HG03097 (cell line): ENCODE measurements around the gene HMGB4.

Experiments
- ATAC-seq: cut with Tn5 transposase; IDR thresholded peaks from one replicate; pipeline ENCODE4 v1.9.1; 2021; ENCODE audit not compliant: unreplicated experiment, low FRiP score

Gene HMGB4, protein sequence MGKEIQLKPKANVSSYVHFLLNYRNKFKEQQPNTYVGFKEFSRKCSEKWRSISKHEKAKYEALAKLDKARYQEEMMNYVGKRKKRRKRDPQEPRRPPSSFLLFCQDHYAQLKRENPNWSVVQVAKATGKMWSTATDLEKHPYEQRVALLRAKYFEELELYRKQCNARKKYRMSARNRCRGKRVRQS

GRCh38 chr1:33863779-33864178, at the start of gene HMGB4:
Gene HMGB4 (plus strand): TSS chr1:33864079. CDS start chr1:33864192, 113 bp downstream.
- no peak for ATAC-seq

- ATAC-seq, result no peak
Measured at GRCh38 chr1:33814166-33814565, 49.7 kb upstream of the HMGB4 start.

DNA sequence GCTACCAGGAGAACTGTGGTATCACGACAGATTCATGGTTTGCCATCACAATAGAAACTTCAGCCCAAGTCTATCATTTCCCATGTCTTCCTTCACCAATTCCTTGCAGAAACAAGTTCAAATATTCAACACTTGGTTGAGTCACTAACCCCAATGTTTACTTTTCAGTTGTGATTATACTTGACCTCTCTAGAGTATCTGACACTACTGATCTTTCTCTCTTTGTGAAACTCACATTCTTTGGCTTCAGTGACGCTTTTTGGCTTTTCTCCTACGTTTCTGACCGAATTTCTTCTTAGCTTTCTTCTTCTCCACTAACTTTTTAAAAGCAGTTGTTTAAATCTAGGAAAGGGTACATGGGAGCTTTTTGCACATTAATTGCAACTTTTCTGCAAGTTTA, 48.8 kb upstream of the HMGB4 start:
- no peak for ATAC-seq

GRCh38 chr1:33818071-33818470, 45.8 kb upstream of the HMGB4 start:
- ATAC-seq, result no peak

GRCh38 chr1:33819290-33819912, 44.5 kb upstream of the HMGB4 start:
- no peak for ATAC-seq

- ATAC-seq, result no peak
Measured at GRCh38 chr1:33819913-33820311, 44.0 kb upstream of the HMGB4 start.

DNA sequence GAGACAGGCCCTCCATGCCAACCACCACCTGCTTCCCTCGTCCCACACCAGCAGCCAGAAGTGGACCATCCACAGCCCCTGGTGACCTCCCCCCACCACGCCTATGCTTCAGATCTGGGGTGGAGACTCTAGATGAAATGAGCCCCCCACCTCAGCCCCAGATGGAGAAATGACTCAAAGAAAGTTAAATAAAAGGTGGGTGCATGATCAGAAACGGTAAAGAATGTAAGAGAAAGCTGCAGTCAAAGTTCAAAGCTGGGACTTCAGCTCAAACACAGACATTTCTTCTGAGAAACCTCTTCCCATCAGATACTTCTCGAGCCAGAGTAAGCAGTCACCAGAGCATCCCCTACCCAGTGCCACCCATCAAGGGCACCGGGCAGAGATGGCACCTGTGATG, 43.1 kb upstream of the HMGB4 start:
- no peak for ATAC-seq

DNA sequence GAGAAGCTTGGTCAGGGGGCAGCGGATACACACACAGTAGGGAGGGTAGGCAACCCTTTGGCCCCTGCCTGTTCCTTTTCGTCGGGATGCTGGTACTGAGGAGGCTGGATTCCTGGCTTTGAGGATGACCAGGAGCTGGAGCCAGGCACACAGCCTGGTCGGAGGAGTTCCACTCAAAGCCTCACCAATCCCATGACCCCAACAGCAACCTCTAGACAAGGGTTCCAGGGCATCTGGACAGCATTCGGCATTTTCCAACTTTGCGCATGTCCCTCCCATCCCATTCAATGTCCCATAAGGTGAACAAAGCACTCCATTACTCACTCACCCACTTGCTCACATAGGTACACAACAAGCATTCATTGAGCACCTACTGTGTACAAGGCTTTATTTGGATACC, 42.6 kb upstream of the HMGB4 start:
- no peak for ATAC-seq

DNA sequence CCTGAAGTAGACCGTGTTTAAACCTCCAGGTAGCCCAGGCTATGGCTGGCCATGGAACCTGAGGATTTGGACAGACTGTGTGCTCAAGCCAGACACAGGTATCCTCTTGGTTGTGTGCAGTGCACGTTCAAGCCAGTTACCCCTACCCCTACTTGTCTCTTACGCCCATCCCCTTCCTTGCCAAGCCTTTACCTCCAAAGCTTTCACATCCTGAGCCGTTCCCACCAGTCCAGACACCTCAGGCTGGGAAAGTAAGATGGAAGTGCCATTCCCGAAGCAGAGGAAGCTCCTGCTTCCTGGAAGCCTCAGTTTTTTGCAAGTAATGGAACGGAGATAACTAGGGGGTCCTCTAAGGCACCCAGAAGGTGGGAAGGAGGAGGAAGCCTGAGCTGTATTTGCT, 41.5 kb upstream of the HMGB4 start:
- ATAC-seq, result no peak

GRCh38 chr1:33823401-33823800, 40.5 kb upstream of the HMGB4 start:
- no peak for ATAC-seq

- ATAC-seq, result no peak
Measured at GRCh38 chr1:33823830-33824229, 40.0 kb upstream of the HMGB4 start.

GRCh38 chr1:33824321-33824720, 39.6 kb upstream of the HMGB4 start:
- ATAC-seq, result no peak

DNA sequence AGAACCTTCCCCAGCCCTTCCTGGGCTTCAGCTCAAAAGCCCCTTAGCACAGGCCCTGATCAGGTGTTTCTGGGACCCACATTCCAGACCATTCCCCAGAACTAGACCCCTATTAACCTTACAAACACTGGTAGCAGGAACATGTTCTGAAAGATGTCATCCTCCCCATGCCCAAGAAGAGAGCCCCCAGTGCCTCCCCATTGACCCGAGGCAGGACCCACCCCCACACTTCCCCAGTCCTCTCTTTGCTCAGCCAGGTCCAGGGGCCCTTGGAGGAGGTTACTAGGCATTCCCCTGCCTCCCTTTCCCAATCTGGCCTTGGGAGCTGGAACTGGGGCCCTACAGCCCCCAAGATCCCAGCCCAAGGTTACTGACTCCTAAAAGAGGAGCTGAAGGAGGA, 38.9 kb upstream of the HMGB4 start:
- no peak for ATAC-seq

GRCh38 chr1:33825506-33825905, 38.4 kb upstream of the HMGB4 start:
- ATAC-seq, result no peak

- no peak for ATAC-seq
Measured at GRCh38 chr1:33826311-33826710, 37.6 kb upstream of the HMGB4 start.

DNA sequence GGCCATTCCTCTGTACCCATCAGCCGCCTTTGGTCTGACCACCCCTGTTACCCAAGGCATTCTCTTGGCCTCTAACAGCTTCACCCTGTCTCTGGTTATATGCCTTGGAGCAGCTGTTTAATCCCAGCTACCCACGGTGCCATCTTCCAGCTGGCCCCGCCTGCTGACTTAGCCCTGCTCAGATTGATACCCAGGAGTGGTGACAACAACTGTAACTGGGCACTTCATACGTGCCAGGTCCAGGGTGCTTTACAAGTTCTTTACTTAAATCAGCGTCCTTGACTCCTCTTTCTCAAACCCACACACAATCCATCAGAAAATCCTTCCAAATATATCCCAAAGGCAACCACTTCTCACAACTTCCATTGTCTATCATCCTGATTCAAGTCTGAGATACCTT, 37.2 kb upstream of the HMGB4 start:
- no peak for ATAC-seq

DNA sequence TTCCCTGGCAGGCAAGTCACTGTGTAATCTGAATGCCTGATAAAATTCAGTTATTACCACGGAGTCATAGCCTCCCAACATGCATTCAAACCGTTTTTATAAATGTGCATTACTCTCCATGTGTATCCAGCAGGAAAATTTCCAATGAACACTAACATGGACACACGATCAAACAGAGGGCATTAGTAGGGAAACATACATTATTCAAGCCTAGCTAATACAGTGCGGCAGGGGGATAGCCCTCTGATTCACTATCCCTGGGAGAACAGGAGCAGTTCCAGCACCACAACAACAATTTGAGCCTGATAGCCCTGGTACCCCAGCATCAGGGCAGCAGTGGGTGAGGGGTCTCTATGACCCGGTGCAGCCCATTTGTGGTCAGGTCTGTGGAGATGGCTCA, 35.8 kb upstream of the HMGB4 start:
- no peak for ATAC-seq

- ATAC-seq, result no peak
Measured at GRCh38 chr1:33828654-33829053, 35.2 kb upstream of the HMGB4 start.

DNA sequence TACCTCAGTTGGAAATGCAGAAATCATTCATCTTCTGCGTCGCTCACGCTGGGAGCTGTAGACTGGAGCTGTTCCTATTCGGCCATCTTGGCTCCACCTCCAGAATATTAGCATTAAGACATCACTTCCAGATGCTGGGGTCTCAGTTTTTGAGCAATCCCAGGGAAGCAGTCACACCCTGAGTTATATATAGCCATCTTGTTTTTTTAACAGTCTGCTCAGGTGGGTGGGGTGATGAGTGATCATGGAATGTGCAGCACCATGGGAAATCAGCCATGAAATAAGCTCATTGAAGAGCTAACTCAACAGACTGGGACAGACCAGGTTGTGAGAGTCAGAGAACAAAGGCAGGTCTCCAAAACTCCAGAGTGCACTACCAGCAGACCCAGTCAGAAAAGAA, 27.0 kb upstream of the HMGB4 start:
- ATAC-seq, result no peak

DNA sequence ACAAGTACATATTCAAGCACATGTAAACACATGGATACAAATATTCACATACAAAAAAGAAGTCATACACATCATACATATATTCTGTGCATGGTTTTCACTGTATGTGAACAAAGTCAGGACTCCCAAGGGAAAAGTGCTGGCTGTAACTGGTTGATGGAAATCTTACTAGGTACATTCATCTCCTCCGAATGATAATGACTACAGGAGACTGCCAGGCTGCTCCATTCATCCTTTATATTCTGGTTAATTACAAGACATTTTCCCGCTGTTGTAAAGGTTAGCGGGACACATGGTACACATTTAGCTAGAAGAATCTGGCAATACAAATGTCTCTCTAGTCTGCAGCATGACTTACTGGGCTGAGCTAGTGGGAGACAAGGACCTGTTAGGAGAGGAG, 26.2 kb upstream of the HMGB4 start:
- ATAC-seq, result no peak

- no peak for ATAC-seq
Measured at GRCh38 chr1:33841494-33841893, 22.4 kb upstream of the HMGB4 start.

DNA sequence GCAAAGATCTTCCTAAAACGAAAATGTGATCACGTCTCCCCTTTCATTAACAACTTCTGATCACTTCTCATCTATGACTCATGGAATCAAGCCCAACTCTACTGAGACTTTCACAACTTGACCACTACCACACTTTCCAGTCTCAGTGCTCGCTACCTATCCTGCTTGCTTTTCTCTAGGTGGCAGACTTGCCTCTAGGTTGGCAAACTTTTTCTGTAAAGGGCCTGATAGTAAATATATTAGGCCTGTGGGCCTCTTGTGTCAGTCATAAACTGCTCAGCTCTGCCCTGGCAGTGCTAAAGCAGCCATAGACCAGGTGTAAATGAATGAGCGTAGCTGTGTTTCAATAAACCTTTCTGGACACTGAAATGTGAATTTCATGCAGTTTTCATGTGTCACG, 21.5 kb upstream of the HMGB4 start:
- no peak for ATAC-seq

- no peak for ATAC-seq
Measured at GRCh38 chr1:33844166-33844565, 19.7 kb upstream of the HMGB4 start.
